Glutamatergic neuron (in vitro differentiated cells): ENCODE data around the gene SLC28A1. TPM values are rescaled to one million over a fixed set of nuclear protein-coding genes. Genes with fewer than 3 reads are reported as not detected.

Experiments used
- DNase-seq: peaks from one replicate; pipeline ENCODE4 v3.0.0; 2022
- H3K27ac Mint-ChIP-seq: one replicate; pipeline ENCODE4 v1.8.0; 2020; ENCODE audit warnings: mild to moderate bottlenecking, mixed read lengths, inconsistent platforms; ENCODE audit not compliant: unreplicated experiment
- H3K27me3 Mint-ChIP-seq: one replicate; pipeline ENCODE4 v1.8.0; 2020; ENCODE audit warnings: mild to moderate bottlenecking, moderate library complexity, mixed read lengths, inconsistent platforms; ENCODE audit not compliant: unreplicated experiment
- H3K36me3 Mint-ChIP-seq: one replicate; pipeline ENCODE4 v1.8.0; 2020; ENCODE audit warnings: mild to moderate bottlenecking, mixed read lengths, inconsistent platforms; ENCODE audit not compliant: unreplicated experiment
- H3K4me1 Mint-ChIP-seq: one replicate; pipeline ENCODE4 v1.8.0; 2020; ENCODE audit warnings: mild to moderate bottlenecking, low read depth, mixed read lengths, inconsistent platforms; ENCODE audit not compliant: unreplicated experiment
- H3K4me3 Mint-ChIP-seq: one replicate; pipeline ENCODE4 v1.8.0; 2020; ENCODE audit warnings: mild to moderate bottlenecking, mixed read lengths, inconsistent platforms; ENCODE audit not compliant: unreplicated experiment
- H3K9me3 Mint-ChIP-seq: one replicate; pipeline ENCODE4 v1.8.0; 2020; ENCODE audit warnings: mild to moderate bottlenecking, moderate library complexity, mixed read lengths, inconsistent platforms; ENCODE audit not compliant: unreplicated experiment
- CTCF ChIP-seq: fragments of 200-600 bp; sonication (generic); IDR thresholded peaks from one replicate; pipeline ENCODE4 v1.5.0; 2021; ENCODE audit not compliant: partially characterized antibody, unreplicated experiment
- total RNA-seq: library from RNA; stranded (reverse); fragmentation: NEBNext Ultra II Directional; extraction: Animal tissue kit (Norgen Biotek cat#: 25700); gene quantifications from one replicate; pipeline ENCODE4 v1.2.1, GENCODE V29; 2021; ENCODE audit not compliant: unreplicated experiment

Gene SLC28A1
- total RNA-seq, 1 donor from 2014 or later = 0.25 TPM

GRCh38 chr15:84949845-84950569 is 65.5 kb downstream of the SLC28A1 start:
- H3K27me3 Mint-ChIP-seq = peaks cover 2% of the 10 kb centered on the region
- DNase-seq = no peak
- peaks cover 3% of the 10 kb centered on the region for H3K9me3 Mint-ChIP-seq
- no peak overlapping the region for H3K27ac Mint-ChIP-seq
- no peaks in the 10 kb centered on the region for H3K36me3 Mint-ChIP-seq
- no peak overlapping the region for H3K4me3 Mint-ChIP-seq
- no peak for TF ChIP-seq CTCF
- H3K4me1 Mint-ChIP-seq = peaks cover 12% of the 10 kb centered on the region

GRCh38 chr15:84950570-84951111 is 66.2 kb downstream of the SLC28A1 start:
- no peak overlapping the region for H3K4me3 Mint-ChIP-seq

GRCh38 chr15:84951736-84952135 is 67.3 kb downstream of the SLC28A1 start:
- TF ChIP-seq CTCF = no peak
- Mint-ChIP-seq H3K4me1 (peaks cover 9% of the 10 kb centered on the region), H3K4me3 (no peak overlapping the region), H3K9me3 (no peaks in the 10 kb centered on the region), H3K36me3 (no peaks in the 10 kb centered on the region), H3K27ac (no peak overlapping the region), H3K27me3 (no peaks in the 10 kb centered on the region)
- no peak for DNase-seq

More at GRCh38 chr15:84950570-84951111, 66.2 kb downstream of the SLC28A1 start:
- Mint-ChIP-seq H3K9me3 (no peaks in the 10 kb centered on the region), H3K27ac (no peak overlapping the region), H3K4me1 (peaks cover 9% of the 10 kb centered on the region), H3K36me3 (no peaks in the 10 kb centered on the region), H3K27me3 (no peaks in the 10 kb centered on the region)
- no peak for TF ChIP-seq CTCF
- no peak for DNase-seq

GRCh38 chr15:84953136-84953535 is 68.7 kb downstream of the SLC28A1 start:
- DNase-seq = no peak
- Mint-ChIP-seq H3K9me3 (no peaks in the 10 kb centered on the region), H3K27me3 (no peaks in the 10 kb centered on the region), H3K27ac (no peak overlapping the region), H3K4me1 (peaks cover 9% of the 10 kb centered on the region), H3K4me3 (no peak overlapping the region), H3K36me3 (peaks cover 7% of the 10 kb centered on the region)
- no peak for TF ChIP-seq CTCF

GRCh38 chr15:84953726-84954125 is 69.3 kb downstream of the SLC28A1 start:
- Mint-ChIP-seq H3K27me3 (no peaks in the 10 kb centered on the region), H3K27ac (no peak overlapping the region), H3K4me3 (no peak overlapping the region), H3K36me3 (peaks cover 8% of the 10 kb centered on the region), H3K4me1 (peaks cover 9% of the 10 kb centered on the region), H3K9me3 (no peaks in the 10 kb centered on the region)
- no peak for DNase-seq
- TF ChIP-seq CTCF = no peak
